CD14-positive monocyte (primary cell): Measurements from ENCODE around the gene HS6ST3. TPM values are rescaled to one million over a fixed set of nuclear protein-coding genes. Genes with fewer than 3 reads are reported as not detected.

Experiments
- DNase-seq, 3 donors: peaks; one replicate each; pipeline ENCODE4 v3.0.0-alpha.2; 2011 to 2022
- H2AFZ ChIP-seq: 2 replicates; pipeline ENCODE4 v1.6.0; 2012; ENCODE audit warnings: mild to moderate bottlenecking, low read depth, low read length, inconsistent platforms; ENCODE audit not compliant: insufficient read depth, poor library complexity, severe bottlenecking
- H3K27ac ChIP-seq, 2 donors: 1 replicate in 1 of 2; 2 replicates in 1 of 2; pipeline ENCODE4 v1.5.1; 2012 to 2013; ENCODE audit warnings: low read length in 2 of 2, control low read depth in 1 of 2, inconsistent platforms in 1 of 2, low read depth in 1 of 2, mild to moderate bottlenecking in 1 of 2
- H3K27me3 ChIP-seq, 2 donors: one replicate each; pipeline versions ENCODE4 v1.6.0 to v1.6.1; 2011 to 2013; ENCODE audit warnings: low read length in 2 of 2; ENCODE audit not compliant: control insufficient read depth in 2 of 2, insufficient read depth in 2 of 2
- H3K36me3 ChIP-seq, 2 donors: replicated peaks in 1 of 2; 1 replicate in 1 of 2; 2 replicates in 1 of 2; pipeline versions ENCODE4 v1.5.1 to v1.6.1; 2012 to 2013; ENCODE audit warnings: low read length in 2 of 2, control low read depth in 1 of 2, inconsistent platforms in 1 of 2, mild to moderate bottlenecking in 1 of 2; ENCODE audit not compliant: insufficient read depth in 2 of 2, control insufficient read depth in 1 of 2
- H3K4me1 ChIP-seq, 2 donors: 1 replicate in 1 of 2; 2 replicates in 1 of 2; pipeline versions ENCODE4 v1.5.1 to v1.6.1; 2012 to 2013; ENCODE audit warnings: low read length in 2 of 2, control low read depth in 1 of 2, inconsistent platforms in 1 of 2, mild to moderate bottlenecking in 1 of 2, moderate library complexity in 1 of 2; ENCODE audit not compliant: insufficient read depth in 2 of 2, control insufficient read depth in 1 of 2
- H3K4me2 ChIP-seq: replicated peaks from 2 replicates; pipeline ENCODE3; 2012; ENCODE audit warnings: low read length, moderate library complexity, mild to moderate bottlenecking; ENCODE audit not compliant: poor library complexity, severe bottlenecking; ENCODE audit errors: extremely low read depth
- H3K4me3 ChIP-seq, 3 experiments: fragments of 200-600 bp in 1 of 3; sonication (generic) in 1 of 3; replicated peaks in 1 of 3; 1 replicate in 2 of 3; 2 replicates in 1 of 3; pipeline ENCODE4 v1.5.1; 2011 to 2013; ENCODE audit warnings: low read length in 3 of 3, mild to moderate bottlenecking in 3 of 3, control low read depth in 2 of 3, low read depth in 2 of 3, inconsistent platforms in 1 of 3, moderate library complexity in 1 of 3
- H3K79me2 ChIP-seq: 2 replicates; pipeline ENCODE4 v1.6.0; 2012; ENCODE audit warnings: mild to moderate bottlenecking, control low read depth, inconsistent platforms, low read length, moderate library complexity; ENCODE audit not compliant: insufficient read depth
- H3K9ac ChIP-seq: 2 replicates; pipeline ENCODE4 v1.6.0; 2017; ENCODE audit warnings: low read length, mild to moderate bottlenecking; ENCODE audit not compliant: insufficient read depth, poor library complexity, severe bottlenecking
- H3K9me3 ChIP-seq, 2 donors: replicated peaks in 1 of 2; 1 replicate in 1 of 2; 2 replicates in 1 of 2; pipeline versions ENCODE4 v1.5.1 to v1.6.1; 2012 to 2013; ENCODE audit warnings: low read length in 2 of 2, control low read depth in 1 of 2; ENCODE audit not compliant: control insufficient read depth in 1 of 2, insufficient read depth in 1 of 2
- H4K20me1 ChIP-seq: 2 replicates; pipeline ENCODE4 v1.6.0; 2012; ENCODE audit warnings: mild to moderate bottlenecking, low read length, control low read depth, moderate library complexity; ENCODE audit not compliant: insufficient read depth
- H3K27ac Mint-ChIP-seq, 7 donors: one replicate each; pipeline ENCODE4 v1.8.0; 2020; ENCODE audit warnings: mild to moderate bottlenecking in 7 of 7, mixed read lengths in 7 of 7, moderate library complexity in 6 of 7, inconsistent platforms in 2 of 7
- H3K27me3 Mint-ChIP-seq, 3 donors: one replicate each; pipeline ENCODE4 v1.8.0; 2021 to 2022; ENCODE audit warnings: low read depth in 3 of 3, mild to moderate bottlenecking in 3 of 3, mixed read lengths in 3 of 3, moderate library complexity in 3 of 3, inconsistent platforms in 1 of 3
- H3K36me3 Mint-ChIP-seq, 2 donors: one replicate each; pipeline ENCODE4 v1.8.0; 2020; ENCODE audit warnings: mixed read lengths in 2 of 2, inconsistent platforms in 1 of 2, mild to moderate bottlenecking in 1 of 2
- H3K4me1 Mint-ChIP-seq: one replicate; pipeline ENCODE4 v1.8.0; 2020; ENCODE audit warnings: mild to moderate bottlenecking, mixed read lengths
- H3K4me3 Mint-ChIP-seq, 2 donors: one replicate each; pipeline ENCODE4 v1.8.0; 2020; ENCODE audit warnings: mild to moderate bottlenecking in 2 of 2, mixed read lengths in 2 of 2, moderate library complexity in 1 of 2
- H3K9me3 Mint-ChIP-seq, 7 donors: one replicate each; pipeline ENCODE4 v1.8.0; 2020 to 2022; ENCODE audit warnings: mixed read lengths in 7 of 7, mild to moderate bottlenecking in 6 of 7, moderate library complexity in 6 of 7, inconsistent platforms in 2 of 7
- WGBS: methylation state at CpG from one replicate; pipeline ENCODE4 v1.1.5; 2013; ENCODE audit warnings: missing lambda C conversion rate; ENCODE audit not compliant: insufficient coverage; 5-methylcytosine and 5-hydroxymethylcytosine counted together
- intact Hi-C, 2 donors: fragments of 100-400 bp; cut with micrococcal nuclease; formaldehyde crosslinking; loops; one replicate each; pipeline versions ENCODE4 v1.15.0 to v1.15.1; 2023
- polyA plus RNA-seq, 3 donors: library from polyadenylated mRNA; depleted of rRNA in 1 of 3; unstranded in 2 of 3; stranded (reverse) in 1 of 3; fragments of 300-500 nt in 2 of 3; fragments of >200 nt in 1 of 3; fragmentation: Illumina TruSeq in 2 of 3; gene quantifications; 1 replicate in 2 of 3; 2 replicates in 1 of 3; pipeline ENCODE4 v1.2.3, GENCODE V29; 2012 to 2021
- TF ChIP-seq, protein P1 (sequence below): fragments of 200-600 bp; IDR thresholded peaks from one replicate; pipeline ENCODE4 v1.8.0; 2022; ENCODE audit warnings: antibody characterized with exemption, mild to moderate bottlenecking

The HS6ST3 gene
- polyA plus RNA-seq, 3 donors = not detected

DNA sequence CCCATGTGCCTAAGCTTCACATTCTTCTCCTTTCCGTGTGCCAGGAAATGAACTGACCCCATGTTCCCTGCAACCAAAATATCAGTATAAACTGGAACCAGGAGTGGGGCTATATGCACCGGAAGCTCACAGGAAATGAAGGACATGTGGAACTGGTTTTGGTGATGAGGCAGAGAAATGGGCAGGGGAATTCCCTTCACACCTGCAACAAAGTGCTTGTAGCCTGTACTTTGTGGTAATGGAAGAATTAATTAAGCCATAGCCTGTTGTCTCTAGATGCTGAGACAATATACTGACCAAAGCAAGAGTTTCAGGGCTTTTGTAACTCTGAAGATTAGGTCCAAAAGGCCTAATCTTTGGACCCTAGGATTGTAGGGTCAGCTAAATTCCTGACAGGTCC lies 21.2 kb upstream of the HS6ST3 start:
- Histone ChIP-seq H2AFZ (no peak overlapping the region), H3K9me3 (no peaks in the 10 kb centered on the region), H3K36me3 (no peaks in the 10 kb centered on the region), H3K4me2 (no peak overlapping the region), H3K79me2 (no peaks in the 10 kb centered on the region), H3K27ac (no peak overlapping the region), H4K20me1 (no peaks in the 10 kb centered on the region), H3K4me1 (no peaks in the 10 kb centered on the region), H3K27me3 (peaks cover 0 to 11% of the 10 kb centered on the region in 2 donors), H3K9ac (no peak overlapping the region), H3K4me3 (no peak overlapping the region)
- H3K27ac Mint-ChIP-seq = no peak overlapping the region
- H3K9me3 Mint-ChIP-seq = peaks cover 2 to 7% (median 6%) of the 10 kb centered on the region in 7 donors
- H3K4me3 Mint-ChIP-seq = no peak overlapping the region
- intact Hi-C loops = no loop called here
- H3K27me3 Mint-ChIP-seq = peaks cover 10% of the 10 kb centered on the region in 3 donors
- no peaks in the 10 kb centered on the region for H3K36me3 Mint-ChIP-seq
- DNase-seq = no peak
- H3K4me1 Mint-ChIP-seq = no peaks in the 10 kb centered on the region
- WGBS = no CpG with 5 or more reads among the region's 2 CpGs
- TF ChIP-seq, protein P1, sequence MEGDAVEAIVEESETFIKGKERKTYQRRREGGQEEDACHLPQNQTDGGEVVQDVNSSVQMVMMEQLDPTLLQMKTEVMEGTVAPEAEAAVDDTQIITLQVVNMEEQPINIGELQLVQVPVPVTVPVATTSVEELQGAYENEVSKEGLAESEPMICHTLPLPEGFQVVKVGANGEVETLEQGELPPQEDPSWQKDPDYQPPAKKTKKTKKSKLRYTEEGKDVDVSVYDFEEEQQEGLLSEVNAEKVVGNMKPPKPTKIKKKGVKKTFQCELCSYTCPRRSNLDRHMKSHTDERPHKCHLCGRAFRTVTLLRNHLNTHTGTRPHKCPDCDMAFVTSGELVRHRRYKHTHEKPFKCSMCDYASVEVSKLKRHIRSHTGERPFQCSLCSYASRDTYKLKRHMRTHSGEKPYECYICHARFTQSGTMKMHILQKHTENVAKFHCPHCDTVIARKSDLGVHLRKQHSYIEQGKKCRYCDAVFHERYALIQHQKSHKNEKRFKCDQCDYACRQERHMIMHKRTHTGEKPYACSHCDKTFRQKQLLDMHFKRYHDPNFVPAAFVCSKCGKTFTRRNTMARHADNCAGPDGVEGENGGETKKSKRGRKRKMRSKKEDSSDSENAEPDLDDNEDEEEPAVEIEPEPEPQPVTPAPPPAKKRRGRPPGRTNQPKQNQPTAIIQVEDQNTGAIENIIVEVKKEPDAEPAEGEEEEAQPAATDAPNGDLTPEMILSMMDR = no peak

DNA sequence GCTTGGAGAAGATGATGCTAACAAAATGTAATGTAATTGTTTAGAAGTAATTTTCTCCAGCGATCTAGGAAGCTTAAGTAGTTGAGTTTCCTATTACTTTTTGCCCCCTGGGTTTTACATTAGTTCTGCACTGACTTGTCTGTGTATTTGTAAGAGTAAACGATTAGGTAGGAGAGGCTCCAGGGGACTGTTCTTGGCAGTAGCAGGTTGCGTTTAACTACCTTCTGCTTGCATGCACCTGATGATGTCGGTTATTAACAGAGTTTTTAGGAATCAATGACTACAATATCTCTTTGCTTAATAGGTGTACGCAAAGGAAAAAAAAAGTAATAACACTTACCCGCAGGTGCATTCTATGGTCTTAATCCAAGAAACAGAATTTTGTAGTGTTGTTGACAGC lies 18.4 kb upstream of the HS6ST3 start:
- H3K27ac Mint-ChIP-seq = no peak overlapping the region
- TF ChIP-seq, protein P1 = no peak
- WGBS = 97% methylated on average over 3 of the region's 6 CpGs

More for the DNA sequence above, 18.4 kb upstream of the HS6ST3 start:
- peaks cover 2 to 7% (median 6%) of the 10 kb centered on the region in 7 donors for H3K9me3 Mint-ChIP-seq
- no peak for DNase-seq
- Histone ChIP-seq H3K36me3 (no peaks in the 10 kb centered on the region), H3K9ac (no peak overlapping the region), H4K20me1 (no peaks in the 10 kb centered on the region), H3K4me1 (no peaks in the 10 kb centered on the region), H3K4me3 (no peak overlapping the region), H3K4me2 (no peak overlapping the region), H3K27me3 (peaks cover 2 to 9% of the 10 kb centered on the region in 2 donors), H3K79me2 (no peaks in the 10 kb centered on the region), H3K27ac (no peak overlapping the region), H3K9me3 (no peaks in the 10 kb centered on the region), H2AFZ (no peak overlapping the region)
- no peaks in the 10 kb centered on the region for H3K4me1 Mint-ChIP-seq
- H3K4me3 Mint-ChIP-seq = no peak overlapping the region
- intact Hi-C loops = no loop called here
- peaks cover 7 to 12% (median 10%) of the 10 kb centered on the region in 3 donors for H3K27me3 Mint-ChIP-seq
- no peaks in the 10 kb centered on the region for H3K36me3 Mint-ChIP-seq
